Measurements from ENCODE around the gene RNASE9. TPM values are rescaled to one million over a fixed set of nuclear protein-coding genes. Genes with fewer than 3 reads are reported as not detected.
"Not testable (repeated sequence)": the region's sequence is repeated elsewhere in the genome, so short reads cannot be mapped to it uniquely, and the experiment has no call there.

Gene RNASE9
- total RNA-seq, 2 donors from 2014 or later, result not detected

- Histone ChIP-seq H3K36me3 (no peaks in the 10 kb centered on the region), H3K9me3 (no peaks in the 10 kb centered on the region), H3K27me3 (replicated peaks; ENCODE audit: insufficient read depth) (no peaks in the 10 kb centered on the region), H3K27ac (no peak overlapping the region), H3K4me1 (ENCODE audit: control insufficient read depth in 1 of 2, low read depth in 2 of 2) (no peaks in the 10 kb centered on the region), H3K4me3 (no peak overlapping the region)
- DNase-seq (ENCODE audit: low spot score) (no peak), ATAC-seq (ENCODE audit: insufficient number of reproducible peaks, low FRiP score, low read depth) (no peak)
- TF ChIP-seq CTCF (IDR thresholded peaks at IDR 0.05), result no peak
Measured at GRCh38 chr14:20601522-20601921, 40.7 kb upstream of the RNASE9 start.

- Histone ChIP-seq H3K36me3 (no peaks in the 10 kb centered on the region), H3K27ac (no peak overlapping the region), H3K4me3 (no peak overlapping the region), H3K4me1 (ENCODE audit: control insufficient read depth in 1 of 2, low read depth in 2 of 2) (no peaks in the 10 kb centered on the region), H3K27me3 (replicated peaks; ENCODE audit: insufficient read depth) (no peaks in the 10 kb centered on the region), H3K9me3 (no peaks in the 10 kb centered on the region)
- no peak for ATAC-seq (ENCODE audit: insufficient number of reproducible peaks, low FRiP score, low read depth)
- TF ChIP-seq CTCF (IDR thresholded peaks at IDR 0.05), result no peak
- no peak for DNase-seq (ENCODE audit: low spot score)
Measured at GRCh38 chr14:20597108-20597507, 36.3 kb upstream of the RNASE9 start.

GRCh38 chr14:20595726-20596125 is 34.9 kb upstream of the RNASE9 start:
- H3K4me3 ChIP-seq; H3K36me3 ChIP-seq; H3K27ac ChIP-seq; H3K27me3 ChIP-seq (replicated peaks; ENCODE audit: insufficient read depth); H3K4me1 ChIP-seq (ENCODE audit: control insufficient read depth in 1 of 2, low read depth in 2 of 2); H3K9me3 ChIP-seq; ATAC-seq (ENCODE audit: insufficient number of reproducible peaks, low FRiP score, low read depth); DNase-seq (ENCODE audit: low spot score): not testable (repeated sequence)

GRCh38 chr14:20592574-20592973 is 31.7 kb upstream of the RNASE9 start:
- Histone ChIP-seq H3K4me3 (no peak overlapping the region), H3K36me3 (no peaks in the 10 kb centered on the region), H3K27me3 (replicated peaks; ENCODE audit: insufficient read depth) (no peaks in the 10 kb centered on the region), H3K27ac (no peak overlapping the region), H3K9me3 (no peaks in the 10 kb centered on the region), H3K4me1 (ENCODE audit: control insufficient read depth in 1 of 2, low read depth in 2 of 2) (no peaks in the 10 kb centered on the region)
- DNase-seq (ENCODE audit: low spot score), result no peak
- no peak for ATAC-seq (ENCODE audit: insufficient number of reproducible peaks, low FRiP score, low read depth)
- no peak for TF ChIP-seq CTCF (IDR thresholded peaks at IDR 0.05)

GRCh38 chr14:20591235-20591634 is 30.4 kb upstream of the RNASE9 start, which contains the start of gene RNASE12:
Gene RNASE12 (minus strand): TSS chr14:20591376. CDS start chr14:20590723, 653 bp downstream.
- H3K9me3 ChIP-seq, result no peaks in the 10 kb centered on the region
- ATAC-seq (ENCODE audit: insufficient number of reproducible peaks, low FRiP score, low read depth) (no peak), DNase-seq (ENCODE audit: low spot score) (no peak)
- TF ChIP-seq CTCF (IDR thresholded peaks at IDR 0.05), result no peak
- H3K27me3 ChIP-seq (replicated peaks; ENCODE audit: insufficient read depth), result no peaks in the 10 kb centered on the region
- no peaks in the 10 kb centered on the region for H3K4me1 ChIP-seq (ENCODE audit: control insufficient read depth in 1 of 2, low read depth in 2 of 2)
- H3K36me3 ChIP-seq, result no peaks in the 10 kb centered on the region
- no peak within 1 kb of the TSS for H3K4me3 ChIP-seq
- H3K27ac ChIP-seq, result no peak within 1 kb of the TSS

GRCh38 chr14:20587489-20588154 is 26.8 kb upstream of the RNASE9 start, which contains the start of gene RNASE11:
Gene RNASE11 (minus strand): TSS chr14:20588001.
- Histone ChIP-seq H3K4me3 (no peak within 1 kb of the TSS), H3K4me1 (ENCODE audit: control insufficient read depth in 1 of 2, low read depth in 2 of 2) (no peaks in the 10 kb centered on the region), H3K27me3 (replicated peaks; ENCODE audit: insufficient read depth) (no peaks in the 10 kb centered on the region), H3K27ac (no peak within 1 kb of the TSS), H3K9me3 (no peaks in the 10 kb centered on the region), H3K36me3 (no peaks in the 10 kb centered on the region)
- TF ChIP-seq CTCF (IDR thresholded peaks at IDR 0.05), result no peak
- no peak for DNase-seq (ENCODE audit: low spot score)
- no peak for ATAC-seq (ENCODE audit: insufficient number of reproducible peaks, low FRiP score, low read depth)

Data from thoracic aorta (tissue), 2 donors.